SW480 (cell line): ENCODE results near the gene MRPS12.
A peak's percentile ranks its signal among the peaks of the same experiment; 100 is the strongest.

ENCODE experiments used
- DNase-seq: peaks from one replicate; pipeline ENCODE4 v3.0.0-alpha.2; 2016; ENCODE audit warnings: low spot score

MRPS12 gene

GRCh38 chr19:38911388-38912001 lies 19.2 kb upstream of the MRPS12 start:
- no peak for DNase-seq

GRCh38 chr19:38912600-38913514 lies 17.9 kb upstream of the MRPS12 start:
- no peak for DNase-seq

- DNase-seq, result no peak
Observed at GRCh38 chr19:38913958-38914357, 16.8 kb upstream of the MRPS12 start.

- DNase-seq, result no peak
Observed at GRCh38 chr19:38915329-38916321, 15.1 kb upstream of the MRPS12 start.

- DNase-seq, result no peak
Observed at GRCh38 chr19:38917516-38917915, 13.2 kb upstream of the MRPS12 start.

- peak; percentile 65 for DNase-seq
Observed at GRCh38 chr19:38917921-38918491, 12.7 kb upstream of the MRPS12 start.

- no peak for DNase-seq
Observed at GRCh38 chr19:38918526-38918925, 12.2 kb upstream of the MRPS12 start.

- DNase-seq, result no peak
Observed at GRCh38 chr19:38919837-38920601, 10.7 kb upstream of the MRPS12 start.

GRCh38 chr19:38920602-38921419 lies 9.9 kb upstream of the MRPS12 start:
- no peak for DNase-seq

GRCh38 chr19:38921420-38922274 lies 9.1 kb upstream of the MRPS12 start:
- no peak for DNase-seq

- no peak for DNase-seq
Observed at GRCh38 chr19:38922482-38922881, 8.3 kb upstream of the MRPS12 start.

- DNase-seq, result no peak
Observed at GRCh38 chr19:38924388-38924787, 6.4 kb upstream of the MRPS12 start.

GRCh38 chr19:38928391-38929001 lies 2.2 kb upstream of the MRPS12 start:
- no peak for DNase-seq

GRCh38 chr19:38929929-38930775 lies 592 bp upstream of the MRPS12 start, which contains the start of gene SARS2:
TSS of gene SARS2 (minus strand) at chr19:38930763. CDS start at chr19:38930736, 27 bp downstream.
- peak; percentile 93 for DNase-seq

GRCh38 chr19:38931521-38931793 lies 713 bp downstream of the MRPS12 start:
- DNase-seq, result no peak

GRCh38 chr19:38932425-38933179 lies 1.9 kb downstream of the MRPS12 start:
- peak; percentile 36 for DNase-seq

GRCh38 chr19:38933544-38933943 lies 2.8 kb downstream of the MRPS12 start:
- no peak for DNase-seq
